PC-9 (cell line): Measurements from ENCODE around the gene POTEM.
"Not testable (repeated sequence)": the region's sequence is repeated elsewhere in the genome, so short reads cannot be mapped to it uniquely, and the experiment has no call there.

Experiments used
- CTCF ChIP-seq: fragments of 200-600 bp; sonication (generic); conservative IDR thresholded peaks from 2 replicates; pipeline ENCODE4 v1.6.1; 2017; ENCODE audit warnings: mixed run types, antibody characterized with exemption, mild to moderate bottlenecking, moderate library complexity
- EZH2 ChIP-seq: fragments of 200-600 bp; sonication (generic); IDR thresholded peaks from 2 replicates; pipeline ENCODE4 v1.8.0; 2017; ENCODE audit warnings: antibody characterized with exemption, low read depth

GRCh38 chr14:19038060-19038664 lies 70.9 kb downstream of the POTEM start:
- not testable (repeated sequence) for TF ChIP-seq CTCF, EZH2
